ENCODE measurements around the gene HNRNPC.
A peak's percentile ranks its signal among the peaks of the same experiment; 100 is the strongest.
"Not testable (repeated sequence)": the region's sequence is repeated elsewhere in the genome, so short reads cannot be mapped to it uniquely, and the experiment has no call there.

HNRNPC gene

GRCh38 chr14:21244544-21244943 is 24.7 kb downstream of the HNRNPC start:
- peak; percentile 56 to 80 for DNase-seq

GRCh38 chr14:21241218-21241819 is 27.9 kb downstream of the HNRNPC start:
- peak in 1 of 2 donors; percentile 61 for DNase-seq

- no peak for DNase-seq
Measured at GRCh38 chr14:21240417-21240816, 28.8 kb downstream of the HNRNPC start.

- no peak for DNase-seq
Measured at GRCh38 chr14:21238823-21239518, 30.3 kb downstream of the HNRNPC start.

GRCh38 chr14:21236948-21237797 is 32.1 kb downstream of the HNRNPC start:
- DNase-seq: no peak

GRCh38 chr14:21234112-21234511 is 35.1 kb downstream of the HNRNPC start:
- no peak for DNase-seq

GRCh38 chr14:21233457-21234076 is 35.7 kb downstream of the HNRNPC start:
- DNase-seq: no peak

GRCh38 chr14:21231020-21231652 is 38.1 kb downstream of the HNRNPC start:
- no peak for DNase-seq

- DNase-seq: no peak
Measured at GRCh38 chr14:21229821-21230220, 39.4 kb downstream of the HNRNPC start.

GRCh38 chr14:21227981-21228380 is 41.3 kb downstream of the HNRNPC start:
- DNase-seq: no peak

GRCh38 chr14:21227150-21227549 is 42.1 kb downstream of the HNRNPC start:
- no peak for DNase-seq

GRCh38 chr14:21226467-21226866 is 42.8 kb downstream of the HNRNPC start:
- no peak for DNase-seq

- DNase-seq: not testable (repeated sequence)
Measured at GRCh38 chr14:21225164-21225563, 44.1 kb downstream of the HNRNPC start.

GRCh38 chr14:21220874-21221477 is 48.3 kb downstream of the HNRNPC start:
- no peak for DNase-seq

- DNase-seq: no peak
Measured at GRCh38 chr14:21219561-21220111, 49.6 kb downstream of the HNRNPC start.

GRCh38 chr14:21219120-21219519 is 50.1 kb downstream of the HNRNPC start:
- DNase-seq: no peak

GRCh38 chr14:21215879-21216251 is 53.4 kb downstream of the HNRNPC start:
- no peak for DNase-seq

- no peak for DNase-seq
Measured at GRCh38 chr14:21215130-21215878, 53.9 kb downstream of the HNRNPC start.

- no peak for DNase-seq
Measured at GRCh38 chr14:21213652-21214051, 55.6 kb downstream of the HNRNPC start.

- not testable (repeated sequence) for DNase-seq
Measured at GRCh38 chr14:21212824-21213223, 56.4 kb downstream of the HNRNPC start.

- DNase-seq: no peak
Measured at GRCh38 chr14:21211509-21211908, 57.7 kb downstream of the HNRNPC start.
